MG63 (cell line): Measurements from ENCODE around the gene RAP1A. TPM values are rescaled to one million over a fixed set of nuclear protein-coding genes. Genes with fewer than 3 reads are reported as not detected.
"Not testable (repeated sequence)": the region's sequence is repeated elsewhere in the genome, so short reads cannot be mapped to it uniquely, and the experiment has no call there.

Source experiments
- DNase-seq: peaks from one replicate; pipeline ENCODE4 v3.0.0-alpha.2; 2020
- H3K27me3 ChIP-seq: fragments of 250-450 bp; sonication (Bioruptor Pico); 2 replicates; pipeline ENCODE4 v1.5.1; 2020; ENCODE audit warnings: mild to moderate bottlenecking, moderate library complexity
- H3K36me3 ChIP-seq: fragments of 250-450 bp; sonication (Bioruptor Pico); 2 replicates; pipeline ENCODE4 v1.5.1; 2020; ENCODE audit warnings: mild to moderate bottlenecking, moderate library complexity
- H3K4me3 ChIP-seq: fragments of 250-450 bp; sonication (Bioruptor Pico); 2 replicates; pipeline ENCODE4 v1.5.1; 2020; ENCODE audit warnings: mild to moderate bottlenecking, moderate library complexity
- H3K9me3 ChIP-seq: fragments of 250-450 bp; sonication (Bioruptor Pico); 2 replicates; pipeline ENCODE4 v1.5.1; 2020; ENCODE audit warnings: mild to moderate bottlenecking, moderate library complexity
- total RNA-seq: library from RNA; depleted of rRNA; stranded (reverse); fragments of >200 nt; shearing (Covaris generic); gene quantifications from 2 replicates; pipeline ENCODE4 v1.2.3, GENCODE V29; 2014; ENCODE audit warnings: low replicate concordance

The RAP1A gene
- total RNA-seq, 1 experiment from 2014 or later, result 20.6 TPM

DNA sequence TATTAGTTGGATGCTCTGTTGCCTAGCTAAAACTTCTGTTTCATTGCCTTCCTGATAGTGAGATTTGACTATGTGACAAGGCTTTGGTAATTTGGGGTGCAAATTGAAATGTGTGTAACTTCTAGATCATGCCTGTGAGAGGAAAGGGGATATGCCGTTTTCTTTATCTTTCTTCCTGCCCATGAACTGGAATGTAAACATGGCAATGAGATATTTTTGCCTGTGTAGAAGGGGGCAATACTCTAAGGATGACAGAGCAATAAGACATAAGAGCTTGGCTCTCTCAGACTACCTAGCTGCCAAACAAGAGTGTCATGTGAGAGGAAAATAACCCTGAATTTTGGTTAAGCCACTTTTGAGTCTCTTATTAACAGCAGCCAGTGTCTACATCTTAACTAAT, 49.7 kb downstream of the RAP1A start:
- no peaks in the 10 kb centered on the region for H3K9me3 ChIP-seq
- peak; percentile 6 for DNase-seq
- no peaks in the 10 kb centered on the region for H3K36me3 ChIP-seq
- H3K4me3 ChIP-seq, result no peak overlapping the region
- H3K27me3 ChIP-seq, result no peaks in the 10 kb centered on the region

DNA sequence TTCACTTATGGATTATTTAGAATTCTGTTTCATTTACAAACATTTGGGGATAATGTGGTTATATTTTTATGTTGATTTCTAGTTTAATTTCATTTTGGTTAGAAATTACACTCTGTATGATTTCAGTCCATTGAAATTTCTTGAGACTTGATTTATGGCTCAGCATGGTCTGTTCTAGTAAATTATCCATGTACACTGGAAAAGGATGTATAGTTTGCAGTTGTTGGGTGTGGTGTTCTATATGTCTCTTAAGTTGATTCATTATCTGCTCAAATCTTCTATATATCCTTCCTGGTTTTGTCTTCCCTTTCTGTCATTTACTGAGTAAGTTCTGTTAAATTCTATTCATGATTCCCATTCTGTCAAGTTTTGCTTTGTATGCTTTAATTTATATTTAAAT, 52.3 kb downstream of the RAP1A start:
- H3K27me3 ChIP-seq, result no peaks in the 10 kb centered on the region
- H3K9me3 ChIP-seq, result peaks cover 9% of the 10 kb centered on the region
- no peak overlapping the region for H3K4me3 ChIP-seq
- H3K36me3 ChIP-seq, result peaks cover 8% of the 10 kb centered on the region
- no peak for DNase-seq

DNA sequence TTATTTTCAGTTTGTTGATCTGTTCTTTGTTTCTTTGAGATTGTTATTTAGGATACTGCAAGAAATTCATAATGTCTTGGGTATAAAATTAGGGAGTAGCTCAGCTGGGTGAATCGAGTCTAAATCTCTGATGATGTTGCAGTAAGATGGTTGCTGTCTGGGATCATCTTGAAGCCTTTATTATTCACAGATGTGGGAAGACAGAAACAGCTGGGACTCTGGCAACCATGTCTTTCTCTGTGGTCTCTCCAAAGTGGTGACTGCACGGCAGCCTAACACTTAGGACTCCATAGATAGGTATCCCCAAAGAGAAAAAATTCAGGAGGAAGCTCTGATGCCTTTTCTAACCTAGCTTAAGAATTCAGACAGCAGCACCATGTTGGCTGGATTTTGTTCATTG, 52.7 kb downstream of the RAP1A start:
- H3K36me3 ChIP-seq, result peaks cover 13% of the 10 kb centered on the region
- no peak for DNase-seq
- no peaks in the 10 kb centered on the region for H3K27me3 ChIP-seq
- H3K9me3 ChIP-seq, result peaks cover 14% of the 10 kb centered on the region
- no peak overlapping the region for H3K4me3 ChIP-seq

DNA sequence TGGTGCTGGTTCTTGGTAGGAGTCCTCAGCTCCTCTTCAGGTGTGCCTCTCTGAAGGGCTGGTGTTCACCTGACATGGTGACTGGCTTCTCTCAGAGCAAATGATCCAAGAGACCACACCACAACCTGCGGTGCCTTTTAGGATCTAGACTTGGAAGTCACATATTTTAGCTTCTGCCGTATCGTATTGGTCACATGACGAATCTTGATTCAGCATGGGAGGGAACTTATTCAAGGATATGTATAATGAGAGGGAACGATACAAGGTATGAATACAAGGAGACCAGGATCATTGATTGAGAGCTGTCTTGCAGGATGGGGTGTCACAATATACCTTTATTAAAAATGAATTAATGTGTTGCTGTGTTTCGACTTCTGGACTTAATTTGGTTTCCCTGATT, 58.0 kb downstream of the RAP1A start:
- Histone ChIP-seq H3K4me3 (no peak overlapping the region), H3K9me3 (peaks cover 41% of the 10 kb centered on the region), H3K27me3 (no peaks in the 10 kb centered on the region), H3K36me3 (peaks cover 34% of the 10 kb centered on the region)
- DNase-seq, result no peak

DNA sequence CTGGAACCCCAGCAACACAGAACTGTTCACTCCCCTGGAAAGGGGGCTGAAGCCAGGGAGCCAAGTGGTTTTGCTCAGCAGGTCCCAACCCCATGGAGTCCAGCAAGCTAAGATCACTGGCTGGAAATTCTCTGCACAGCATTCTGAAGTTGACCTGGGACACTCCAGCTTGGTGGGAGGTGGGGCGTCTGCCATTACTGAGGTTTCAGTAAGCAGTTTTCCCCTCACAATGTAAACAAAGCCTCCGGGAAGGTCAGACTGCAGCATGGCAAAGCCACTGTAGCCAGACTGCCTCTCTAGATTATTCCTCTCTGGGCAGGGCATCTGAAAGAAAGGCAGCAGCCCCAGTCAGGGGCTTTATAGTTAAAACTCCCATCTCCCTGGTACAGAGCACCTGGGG, 60.0 kb downstream of the RAP1A start:
- Histone ChIP-seq H3K27me3 (no peaks in the 10 kb centered on the region), H3K9me3 (peaks cover 53% of the 10 kb centered on the region), H3K4me3 (no peak overlapping the region), H3K36me3 (peaks cover 34% of the 10 kb centered on the region)
- no peak for DNase-seq

DNA sequence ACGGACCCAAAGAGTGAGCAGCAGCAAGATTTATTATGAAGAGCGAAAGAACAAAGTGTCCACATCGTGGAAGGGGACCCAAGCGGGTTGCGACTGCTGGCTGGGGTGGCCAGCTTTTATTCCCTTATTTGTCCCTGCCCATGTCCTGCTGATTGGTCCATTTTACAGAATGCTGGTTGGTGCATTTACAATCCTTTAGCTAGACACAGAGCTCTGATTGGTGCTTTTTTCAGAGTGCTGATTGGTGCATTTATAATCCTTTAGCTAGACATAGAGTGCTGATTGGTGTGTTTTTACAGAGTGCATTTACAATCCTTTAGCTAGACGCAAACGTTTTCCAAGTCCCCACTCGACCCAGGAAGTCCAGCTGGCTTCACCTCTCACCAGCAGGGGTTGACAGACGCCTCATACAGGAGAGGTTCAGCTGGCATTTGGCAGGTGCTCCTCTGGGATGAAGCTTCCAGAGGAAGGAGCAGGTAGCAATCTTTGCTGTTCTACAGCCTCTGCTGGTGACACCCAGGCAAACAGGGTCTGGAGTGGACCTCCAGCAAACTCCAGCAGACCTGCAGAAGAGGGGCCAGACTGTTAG, 60.7 kb downstream of the RAP1A start:
- not testable (repeated sequence) for H3K27me3 ChIP-seq, DNase-seq, H3K4me3 ChIP-seq
- Histone ChIP-seq H3K9me3 (peaks cover 54% of the 10 kb centered on the region), H3K36me3 (peaks cover 34% of the 10 kb centered on the region)

DNA sequence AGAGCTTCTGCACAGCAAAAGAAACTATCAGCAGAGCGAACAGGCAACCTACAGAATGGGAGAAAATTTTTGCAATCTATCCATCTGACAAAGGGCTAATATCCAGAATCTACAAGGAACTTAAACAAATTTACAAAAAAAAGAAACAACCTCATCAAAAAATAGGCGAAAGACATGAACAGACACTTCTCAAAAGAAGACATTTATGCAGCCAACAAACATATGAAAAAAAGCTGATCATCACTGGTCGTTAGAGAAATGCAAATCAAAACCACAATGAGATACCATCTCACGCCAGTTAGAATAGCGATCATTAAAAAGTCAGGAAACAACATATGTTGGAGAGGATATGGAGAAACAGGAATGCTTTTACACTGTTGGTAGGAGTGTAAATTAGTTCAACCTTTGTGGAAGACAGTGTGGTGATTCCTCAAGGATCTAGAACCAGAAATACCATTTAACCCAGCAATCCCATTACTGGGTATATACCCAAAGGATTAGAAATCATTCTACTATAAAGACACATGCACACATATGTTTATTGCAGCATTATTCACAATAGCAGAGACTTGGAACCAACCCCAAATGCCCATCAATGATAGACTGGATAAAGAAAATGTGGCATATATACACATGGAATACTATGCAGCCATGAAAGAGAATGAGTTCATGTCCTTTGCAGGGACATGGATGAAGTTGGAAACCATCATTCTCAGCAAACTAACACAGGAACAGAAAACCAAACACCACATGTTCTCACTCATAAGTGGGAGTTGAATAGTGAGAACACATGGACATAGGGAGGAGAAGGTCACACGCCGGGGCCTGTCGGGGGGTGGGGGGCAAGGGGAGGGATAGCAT, 65.9 kb downstream of the RAP1A start:
- not testable (repeated sequence) for H3K4me3 ChIP-seq, DNase-seq, H3K27me3 ChIP-seq, H3K36me3 ChIP-seq
- peaks cover 31% of the 10 kb centered on the region for H3K9me3 ChIP-seq

DNA sequence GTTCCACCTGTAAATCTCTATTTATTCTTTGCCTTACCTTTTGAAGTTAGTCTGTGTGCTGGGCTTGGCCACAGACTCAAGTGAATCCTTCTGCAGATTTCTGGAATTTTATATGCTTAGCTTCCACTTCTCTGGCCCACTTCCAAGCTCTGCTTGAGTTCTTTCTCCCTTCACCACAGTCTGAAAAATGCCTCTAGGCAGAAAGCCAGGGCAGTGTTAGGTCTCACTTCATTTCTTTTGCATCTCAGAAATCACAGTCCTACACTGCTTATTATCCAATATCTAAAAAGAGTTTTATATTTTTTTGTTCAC, 70.7 kb downstream of the RAP1A start:
- Histone ChIP-seq H3K9me3 (no peaks in the 10 kb centered on the region), H3K4me3 (no peak overlapping the region), H3K27me3 (no peaks in the 10 kb centered on the region), H3K36me3 (peaks cover 4% of the 10 kb centered on the region; the same call in 1 of the 2 replicates)
- DNase-seq, result peak; percentile 75

DNA sequence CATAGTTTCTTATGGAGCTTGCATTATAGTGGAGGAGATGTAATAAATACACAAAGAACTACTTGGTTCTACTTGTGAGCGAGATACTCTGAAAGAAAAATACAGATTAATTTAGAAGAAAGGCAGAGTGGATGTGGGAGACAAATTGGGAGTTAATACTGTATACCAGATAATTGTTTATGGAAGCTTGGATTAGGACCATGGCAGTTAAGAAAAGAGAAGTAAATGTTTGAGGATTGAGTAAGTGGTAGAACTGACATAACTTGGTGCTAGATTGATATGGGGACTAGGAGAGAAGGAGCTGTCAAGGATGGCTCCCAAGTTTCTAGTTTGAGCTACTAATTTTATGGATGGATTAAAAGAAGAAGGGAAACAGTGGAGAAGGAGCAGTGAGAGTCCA, 72.3 kb downstream of the RAP1A start:
- Histone ChIP-seq H3K27me3 (no peaks in the 10 kb centered on the region), H3K36me3 (peaks cover 6% of the 10 kb centered on the region; the same call in 1 of the 2 replicates), H3K9me3 (no peaks in the 10 kb centered on the region), H3K4me3 (no peak overlapping the region)
- DNase-seq, result no peak

DNA sequence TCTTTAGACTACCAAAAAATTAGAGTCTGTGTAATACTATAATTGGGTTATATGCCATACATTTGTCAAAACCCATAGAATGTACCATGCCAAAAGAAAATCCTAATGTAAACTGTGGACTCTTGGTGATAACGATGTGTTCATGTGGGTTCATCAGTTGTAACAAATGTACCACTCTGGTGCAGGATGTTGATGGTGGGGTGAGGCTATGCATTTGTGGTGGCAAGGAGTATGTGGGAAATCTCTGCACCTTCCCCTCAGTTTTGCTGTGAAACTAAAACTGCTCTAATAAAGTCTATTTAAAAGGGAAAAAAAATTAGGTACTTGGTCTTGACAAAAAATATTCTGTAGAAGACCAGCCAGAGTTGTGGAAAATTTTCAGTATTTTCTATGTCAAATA, 76.2 kb downstream of the RAP1A start:
- DNase-seq, result no peak
- Histone ChIP-seq H3K36me3 (peaks cover 25% of the 10 kb centered on the region), H3K9me3 (no peaks in the 10 kb centered on the region), H3K27me3 (no peaks in the 10 kb centered on the region), H3K4me3 (no peak overlapping the region)

DNA sequence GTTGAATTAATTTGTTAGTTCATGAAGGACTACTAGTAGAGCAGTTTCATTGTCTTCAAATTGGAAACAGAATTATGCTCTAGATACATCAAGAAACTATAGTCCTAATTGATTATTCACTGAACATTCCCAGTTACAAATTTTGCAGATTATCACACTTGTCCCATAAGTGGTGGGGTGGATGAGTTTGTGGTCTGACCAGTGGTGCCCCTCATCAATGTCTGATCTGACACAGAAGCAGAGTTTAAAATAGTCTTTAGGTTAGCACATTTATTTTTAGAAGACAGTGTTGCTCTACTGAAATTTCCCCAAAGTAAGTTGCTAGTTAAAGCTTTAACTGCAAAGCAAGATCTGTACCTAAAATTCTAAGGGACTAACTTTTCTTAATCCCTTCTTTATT, 76.7 kb downstream of the RAP1A start:
- Histone ChIP-seq H3K36me3 (peaks cover 29% of the 10 kb centered on the region), H3K27me3 (no peaks in the 10 kb centered on the region), H3K9me3 (no peaks in the 10 kb centered on the region), H3K4me3 (no peak overlapping the region)
- no peak for DNase-seq

DNA sequence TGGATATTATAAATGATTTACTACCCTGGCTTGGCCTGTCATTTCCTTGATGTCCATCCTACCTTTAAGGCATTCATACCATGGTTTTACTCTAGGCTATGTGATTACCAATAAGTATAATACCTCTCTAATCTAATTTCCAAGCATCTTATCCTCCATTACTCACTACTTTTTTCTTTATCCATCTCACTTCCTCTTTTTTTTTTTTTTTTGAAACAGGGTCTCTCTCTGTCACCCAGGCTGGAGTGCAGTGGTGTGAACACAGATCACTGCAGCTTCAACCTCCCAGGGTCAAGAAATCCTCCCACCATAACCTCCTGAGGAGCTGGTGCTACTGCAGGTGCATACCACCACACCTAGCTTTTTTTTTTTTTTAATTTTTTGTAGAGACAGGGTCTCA, 79.7 kb downstream of the RAP1A start:
- H3K4me3 ChIP-seq, result no peak overlapping the region
- peaks cover 31% of the 10 kb centered on the region for H3K36me3 ChIP-seq
- H3K27me3 ChIP-seq, result no peaks in the 10 kb centered on the region
- no peak for DNase-seq
- H3K9me3 ChIP-seq, result no peaks in the 10 kb centered on the region

DNA sequence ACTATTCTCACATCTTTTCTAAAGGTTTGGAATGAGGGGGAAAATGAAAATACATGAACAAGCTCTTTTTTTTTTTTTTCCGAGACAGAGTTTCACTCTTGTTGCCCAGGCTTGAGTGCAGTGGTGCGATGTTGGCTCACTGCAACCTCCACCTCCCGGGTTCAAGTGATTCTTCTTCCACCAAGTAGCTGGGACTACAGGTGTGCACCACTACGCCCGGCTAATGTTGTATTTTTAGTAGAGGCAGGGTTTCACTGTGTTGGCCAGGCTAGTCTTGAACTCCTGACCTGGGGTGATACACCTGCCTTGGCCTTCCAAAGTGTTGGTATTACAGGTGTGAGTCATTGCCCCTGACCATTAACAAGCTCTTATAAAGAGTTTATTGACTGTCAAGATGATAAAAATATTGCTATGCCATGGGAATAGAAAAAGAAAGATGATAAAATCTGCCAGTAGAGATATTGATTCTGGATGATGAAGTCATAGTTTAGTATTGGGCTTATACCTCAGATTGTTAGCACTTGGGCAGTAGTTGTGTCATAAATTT, 83.0 kb downstream of the RAP1A start:
- no peak overlapping the region for H3K4me3 ChIP-seq
- no peak for DNase-seq
- H3K27me3 ChIP-seq, result no peaks in the 10 kb centered on the region
- H3K9me3 ChIP-seq, result no peaks in the 10 kb centered on the region
- H3K36me3 ChIP-seq, result peaks cover 37% of the 10 kb centered on the region

DNA sequence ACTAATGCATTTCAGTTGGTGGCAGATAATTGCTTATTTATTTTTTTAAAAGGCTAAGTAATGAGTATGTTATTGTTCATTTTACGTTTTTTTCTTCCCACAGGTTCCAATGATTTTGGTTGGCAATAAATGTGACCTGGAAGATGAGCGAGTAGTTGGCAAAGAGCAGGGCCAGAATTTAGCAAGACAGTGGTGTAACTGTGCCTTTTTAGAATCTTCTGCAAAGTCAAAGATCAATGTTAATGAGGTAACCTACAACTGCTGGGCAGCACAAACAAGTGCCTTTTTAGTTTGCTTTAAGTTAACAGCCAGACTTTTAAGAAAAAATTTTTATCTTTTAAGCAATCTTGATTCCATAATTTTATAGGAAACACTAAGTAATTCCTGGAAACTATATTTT, 84.7 kb downstream of the RAP1A start:
- Histone ChIP-seq H3K36me3 (peaks cover 35% of the 10 kb centered on the region), H3K4me3 (no peak overlapping the region), H3K9me3 (no peaks in the 10 kb centered on the region), H3K27me3 (no peaks in the 10 kb centered on the region)
- DNase-seq, result no peak

DNA sequence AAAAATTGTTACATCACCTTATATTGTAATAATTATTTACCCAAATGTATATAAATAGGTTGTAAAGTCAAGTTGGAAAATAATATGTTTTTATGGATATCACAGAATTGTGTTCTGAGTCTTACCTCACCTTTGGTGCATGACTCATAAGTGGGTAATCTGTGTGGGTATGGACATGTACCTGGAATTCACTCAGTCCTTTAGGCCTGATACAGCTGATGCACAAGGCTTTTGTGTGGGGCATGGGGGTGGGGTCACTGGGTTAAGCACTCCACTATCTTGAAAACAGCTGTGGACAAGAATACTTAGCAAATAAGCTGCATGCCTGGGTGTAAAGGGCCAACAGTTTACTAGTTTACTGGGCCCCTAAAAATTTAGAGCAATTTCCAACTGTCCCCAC, 85.2 kb downstream of the RAP1A start:
- Histone ChIP-seq H3K4me3 (no peak overlapping the region), H3K27me3 (no peaks in the 10 kb centered on the region), H3K36me3 (peaks cover 35% of the 10 kb centered on the region), H3K9me3 (no peaks in the 10 kb centered on the region)
- DNase-seq, result no peak

DNA sequence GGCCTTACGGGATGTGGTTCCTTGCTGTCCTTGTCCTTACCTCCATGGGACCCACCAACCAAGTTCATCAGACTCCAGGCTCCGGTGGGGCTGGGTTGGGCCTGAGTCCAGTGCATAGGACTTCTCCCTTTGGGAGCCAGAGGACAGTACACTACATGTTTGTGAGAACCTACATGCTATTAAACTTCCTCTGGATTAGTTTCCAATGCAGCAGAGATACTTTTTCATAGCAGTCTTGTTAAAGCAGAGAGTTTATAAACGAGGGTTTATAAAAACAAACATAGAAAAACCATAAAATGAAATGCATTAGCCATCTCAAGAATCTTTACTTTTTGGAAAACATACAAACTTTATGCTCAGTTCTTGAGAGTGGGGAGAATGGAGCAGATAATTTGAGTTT, 86.3 kb downstream of the RAP1A start:
- Histone ChIP-seq H3K36me3 (peaks cover 24% of the 10 kb centered on the region), H3K9me3 (no peaks in the 10 kb centered on the region), H3K4me3 (no peak overlapping the region), H3K27me3 (no peaks in the 10 kb centered on the region)
- no peak for DNase-seq

DNA sequence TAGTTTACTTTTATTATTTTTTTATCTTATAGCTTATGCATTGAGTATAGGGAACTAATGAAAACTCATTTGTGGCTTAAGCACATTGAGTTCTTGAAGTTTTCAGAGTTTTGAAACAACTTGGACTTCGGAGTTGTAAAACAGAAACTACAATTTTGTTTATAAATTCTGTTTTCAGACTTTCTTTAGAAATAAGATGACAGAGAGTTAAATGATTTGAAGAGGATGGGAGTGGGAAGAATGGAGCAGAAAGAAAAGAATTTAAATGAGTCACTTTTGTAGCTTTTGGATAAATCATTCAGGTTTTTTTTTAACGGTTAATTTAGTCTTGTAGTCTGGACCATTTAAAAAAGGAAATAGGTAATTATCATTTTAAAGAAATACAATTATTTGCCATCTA, 87.3 kb downstream of the RAP1A start:
- Histone ChIP-seq H3K9me3 (no peaks in the 10 kb centered on the region), H3K27me3 (no peaks in the 10 kb centered on the region), H3K36me3 (peaks cover 22% of the 10 kb centered on the region), H3K4me3 (no peak overlapping the region)
- no peak for DNase-seq

DNA sequence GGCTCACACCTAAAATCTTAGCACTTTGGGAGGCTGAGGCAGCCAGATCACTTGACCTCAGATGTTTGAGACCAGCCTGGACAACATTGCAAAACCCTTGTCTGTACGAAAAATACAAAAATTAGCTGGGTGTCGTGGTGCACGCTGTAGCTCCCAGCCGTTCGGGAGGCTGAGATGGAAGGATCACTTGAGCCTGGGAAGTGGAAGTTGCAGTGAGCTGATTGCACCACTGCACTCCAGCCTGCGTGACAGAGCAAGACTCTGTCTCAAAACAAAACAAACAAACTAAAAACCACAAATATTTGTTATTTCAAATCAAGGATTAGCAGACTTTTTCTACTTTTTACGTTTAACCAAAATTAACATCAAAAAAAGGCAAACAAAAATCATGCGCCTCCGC, 88.3 kb downstream of the RAP1A start:
- Histone ChIP-seq H3K4me3 (no peak overlapping the region), H3K9me3 (no peaks in the 10 kb centered on the region), H3K36me3 (peaks cover 22% of the 10 kb centered on the region), H3K27me3 (no peaks in the 10 kb centered on the region)
- DNase-seq, result no peak
